Endothelial cell of umbilical vein (primary cell): Measurements from ENCODE around the gene THBS1. TPM values are rescaled to one million over a fixed set of nuclear protein-coding genes. Genes with fewer than 3 reads are reported as not detected.
A peak's percentile ranks its signal among the peaks of the same experiment; 100 is the strongest.

Experiments
- BruUV-seq: library from RNA; stranded (reverse); fragments of 400-500 nt; replicated peaks from 2 replicates; lab custom pipeline; 2021; lab: Mats Ljungman, UMichigan
- CTCF ChIA-PET: fragments of 300-600, 350-600 bp; sonication (Branson Sonifier 250); formaldehyde crosslinking; loops from one replicate; lab custom pipeline; 2021; ENCODE audit warnings: antibody characterized with exemption, inconsistent platforms; lab: Charles Lee
- POLR2A ChIA-PET: fragments of 300-600, 350-600 bp; sonication (Branson Sonifier 250); formaldehyde crosslinking; loops from one replicate; lab custom pipeline; 2021; ENCODE audit warnings: antibody characterized with exemption, inconsistent platforms; lab: Charles Lee
- DNase-seq: peaks from one replicate; pipeline ENCODE4 v3.0.0-alpha.2; 2011; ENCODE audit warnings: low read depth, low spot score
- FAIRE-seq: peaks from 2 replicates; lab custom pipeline; 2011; peaks lifted over from hg19 to GRCh38; lab: Jason Lieb, UNC
- H2AFZ ChIP-seq: 2 replicates; pipeline ENCODE4 v1.6.0; 2012; ENCODE audit warnings: low read depth, low read length, control low read depth, inconsistent platforms
- H3K27ac ChIP-seq: 2 replicates; pipeline ENCODE4 v1.5.1; 2011; ENCODE audit warnings: low read depth, mild to moderate bottlenecking, control low read depth, low read length, moderate library complexity; ENCODE audit not compliant: insufficient read depth
- H3K27me3 ChIP-seq, 2 experiments: 2 replicates each; pipeline versions ENCODE4 v1.6.0 to v1.6.1; 2011; ENCODE audit warnings: low read length in 2 of 2, mixed read lengths in 1 of 2; ENCODE audit not compliant: control insufficient read depth in 2 of 2, insufficient read depth in 2 of 2
- H3K36me3 ChIP-seq, 2 experiments: 2 replicates in 1 of 2; 3 replicates in 1 of 2; pipeline ENCODE4 v1.5.1; 2011; ENCODE audit warnings: low read length in 2 of 2, mild to moderate bottlenecking in 1 of 2, moderate library complexity in 1 of 2; ENCODE audit not compliant: control insufficient read depth in 2 of 2, insufficient read depth in 2 of 2; ENCODE audit errors: extremely low read depth in 1 of 2
- H3K4me1 ChIP-seq: 3 replicates; pipeline ENCODE4 v1.5.1; 2011; ENCODE audit warnings: mild to moderate bottlenecking, low read length; ENCODE audit not compliant: control insufficient read depth, insufficient read depth; ENCODE audit errors: extremely low read depth
- H3K4me2 ChIP-seq: 2 replicates; pipeline ENCODE4 v1.6.1; 2011; ENCODE audit warnings: low read length, control low read depth, mixed read lengths; ENCODE audit not compliant: insufficient read depth
- H3K4me3 ChIP-seq, 3 experiments: fragments of 200-600 bp in 1 of 3; sonication (generic), shearing (Covaris generic) in 1 of 3; replicated peaks in 1 of 3; 2 replicates each; pipeline ENCODE4 v1.5.1; 2011 to 2016; ENCODE audit warnings: control low read depth in 3 of 3, low read length in 3 of 3, mild to moderate bottlenecking in 2 of 3, inconsistent platforms in 1 of 3, low read depth in 1 of 3, moderate library complexity in 1 of 3; ENCODE audit not compliant: insufficient read depth in 1 of 3
- H3K79me2 ChIP-seq: 2 replicates; pipeline ENCODE4 v1.6.0; 2012; ENCODE audit warnings: low read length, inconsistent platforms; ENCODE audit not compliant: control insufficient read depth, insufficient read depth
- H3K9ac ChIP-seq: replicated peaks from 2 replicates; pipeline ENCODE3; 2011; ENCODE audit warnings: low read length, control low read depth; ENCODE audit not compliant: insufficient read depth; ENCODE audit errors: extremely low read depth
- H3K9me1 ChIP-seq: replicated peaks from 3 replicates; pipeline ENCODE4 v1.6.0; 2011; ENCODE audit warnings: mild to moderate bottlenecking, low read length; ENCODE audit not compliant: control insufficient read depth, insufficient read depth; ENCODE audit errors: extremely low read depth
- H3K9me3 ChIP-seq: replicated peaks from 2 replicates; pipeline ENCODE4 v1.5.1; 2012; ENCODE audit warnings: low read length, inconsistent platforms; ENCODE audit not compliant: control insufficient read depth, insufficient read depth
- H4K20me1 ChIP-seq: replicated peaks from 2 replicates; pipeline ENCODE3; 2011; ENCODE audit warnings: mild to moderate bottlenecking, low read length; ENCODE audit not compliant: control insufficient read depth, insufficient read depth; ENCODE audit errors: extremely low read depth
- EZH2 ChIP-seq: IDR thresholded peaks from 2 replicates; pipeline ENCODE4 v1.6.1; 2012; ENCODE audit warnings: borderline replicate concordance, low read depth, mild to moderate bottlenecking, moderate library complexity, low read length, inconsistent platforms; ENCODE audit not compliant: severe bottlenecking
- FOS ChIP-seq: IDR thresholded peaks from 2 replicates; pipeline ENCODE4 v1.6.1; 2011; ENCODE audit warnings: mild to moderate bottlenecking, low read length, moderate library complexity, borderline replicate concordance; ENCODE audit not compliant: insufficient read depth
- GATA2 ChIP-seq: IDR thresholded peaks from 2 replicates; pipeline ENCODE4 v1.7.0; 2011; ENCODE audit warnings: low read depth, mild to moderate bottlenecking, moderate library complexity, mixed read lengths, low read length; ENCODE audit not compliant: insufficient read length, insufficient read depth
- JUN ChIP-seq: IDR thresholded peaks from 2 replicates; pipeline ENCODE4 v1.6.1; 2011; ENCODE audit warnings: borderline replicate concordance, low read depth; ENCODE audit not compliant: insufficient read length, insufficient read depth
- MAX ChIP-seq: IDR thresholded peaks from 2 replicates; pipeline ENCODE4 v1.6.1; 2011; ENCODE audit not compliant: insufficient read depth, insufficient read length
- MYC ChIP-seq: IDR thresholded peaks from one replicate; pipeline ENCODE4 v1.6.1; 2011; ENCODE audit warnings: mild to moderate bottlenecking, low read depth, low read length
- POLR2A ChIP-seq: IDR thresholded peaks from 2 replicates; pipeline ENCODE4 v1.6.1; 2012; ENCODE audit warnings: low read depth, mild to moderate bottlenecking, control low read depth, low read length
- POLR2AphosphoS5 ChIP-seq: IDR thresholded peaks from 2 replicates; pipeline ENCODE4 v1.6.1; 2012; ENCODE audit warnings: low read depth, mild to moderate bottlenecking, control low read depth, low read length, moderate library complexity; ENCODE audit not compliant: insufficient read depth
- dilution Hi-C: fragments of 300-500 bp; cut with MboI; formaldehyde crosslinking; loops from one replicate; pipeline ENCODE4 v1.15.0; 2019; ENCODE audit warnings: low sequenced_read_pairs; ENCODE audit not compliant: extremely low pct_ligation_motif_present
- intact Hi-C: fragments of 100-400 bp; cut with micrococcal nuclease; formaldehyde crosslinking; loops from one replicate; pipeline ENCODE4 v1.10.0; 2022
- polyA plus RNA-seq, 4 experiments: library from polyadenylated mRNA; depleted of rRNA in 3 of 4; stranded (reverse) in 3 of 4; unstranded in 1 of 4; fragments of >200 nt; gene quantifications; 2 replicates each; pipeline versions ENCODE4 v1.2.1 to v1.2.3, GENCODE V29; 2011 to 2012; ENCODE audit warnings: missing spikeins in 1 of 4
- total RNA-seq: library from RNA; stranded (reverse); gene quantifications from 2 replicates; pipeline ENCODE4 v1.2.3, GENCODE V29; 2021
- TF ChIP-seq, protein P1 (sequence below), 2 donors: IDR thresholded peaks; 1 replicate in 1 of 2; 2 replicates in 1 of 2; pipeline ENCODE4 v1.5.1; 2011; ENCODE audit warnings: low read length in 2 of 2, mild to moderate bottlenecking in 2 of 2, moderate library complexity in 2 of 2, control low read depth in 1 of 2, inconsistent platforms in 1 of 2, low read depth in 1 of 2; ENCODE audit not compliant: insufficient read depth in 1 of 2; ENCODE audit errors: extremely low read depth in 1 of 2

The THBS1 gene
- total and polyA plus RNA-seq, 2 donors (not counting 3 experiments of a cell fraction or from before 2014, with no cell fraction given), result 6,293 to 8,883 TPM

- Histone ChIP-seq H3K4me1 (peaks cover 7% of the 10 kb centered on the region), H3K4me3 (no peak overlapping the region), H3K79me2 (no peaks in the 10 kb centered on the region), H3K27me3 (no peaks in the 10 kb centered on the region), H3K9me3 (no peaks in the 10 kb centered on the region), H3K27ac (no peak overlapping the region), H4K20me1 (no peaks in the 10 kb centered on the region), H3K4me2 (no peak overlapping the region), H3K36me3 (peaks cover 20 to 29% of the 10 kb centered on the region in 2 experiments), H2AFZ (no peak overlapping the region), H3K9me1 (no peaks in the 10 kb centered on the region), H3K9ac (no peak overlapping the region)
- DNase-seq (peak; percentile 99), FAIRE-seq (peak; percentile 28)
- dilution Hi-C loops (no loop called here), intact Hi-C loops (loop anchor here (1.0 to 5.0 kb wide), 2 partner anchors 160 to 335 kb away; partner anchors contain the start of gene EIF2AK4)
- no TSS peak for BruUV-seq
- POLR2A ChIA-PET, result interaction anchor here (1.2 to 5.3 kb wide), 4 partner anchors 17 to 466 kb away, joined by 4 to 49 read pairs (median 14); partner anchors contain the start of gene THBS1
- peak; percentile 91 for TF ChIP-seq POLR2A
- TF ChIP-seq POLR2AphosphoS5, result peak; percentile 100
- no peak for TF ChIP-seq GATA2
- CTCF ChIA-PET, result interaction anchor here (0.8 to 16.6 kb wide), 5 partner anchors 24 to 890 kb away, joined by 3 to 379 read pairs (median 5); no protein-coding TSS in a partner anchor
Observed at GRCh38 chr15:39597751-39598185, 16.9 kb downstream of the THBS1 start.

DNA sequence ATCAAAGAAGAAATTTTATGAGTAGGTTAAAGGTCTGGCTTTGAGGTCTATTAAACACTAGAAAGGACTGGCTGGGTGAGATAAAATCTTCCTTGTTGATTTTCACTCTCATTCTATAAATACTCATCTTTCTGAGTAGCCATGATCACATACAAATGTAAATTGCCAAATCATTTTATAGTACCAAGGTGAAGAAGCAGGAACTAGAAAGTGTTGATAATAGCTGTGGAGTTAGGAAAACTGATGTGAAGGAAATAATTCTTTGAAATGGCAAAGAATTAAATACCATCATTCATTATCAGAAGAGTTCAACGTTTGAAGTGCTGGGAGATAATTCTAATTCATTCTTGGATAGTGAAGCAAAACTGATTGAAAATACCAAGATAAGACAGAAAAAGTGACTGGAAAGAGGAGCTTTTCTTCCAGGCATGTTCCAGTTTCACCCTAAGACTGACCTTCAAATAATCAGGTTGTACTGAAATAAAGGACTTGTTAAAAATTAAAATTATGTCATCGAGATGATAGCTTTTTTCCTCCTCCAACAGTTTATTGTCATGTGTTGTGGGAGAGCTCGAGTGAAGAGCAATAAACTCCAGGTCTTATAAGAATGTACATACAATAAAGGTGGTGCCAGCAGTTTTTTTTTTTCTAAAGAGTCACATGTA lies 17.4 kb downstream of the THBS1 start:
- peaks cover 14 to 24% of the 10 kb centered on the region in 2 experiments for H3K36me3 ChIP-seq
- H3K9me3 ChIP-seq, result no peaks in the 10 kb centered on the region
- no peaks in the 10 kb centered on the region for H3K79me2 ChIP-seq
- dilution Hi-C loops (no loop called here), intact Hi-C loops (loop anchor here (1.0 to 5.0 kb wide), 2 partner anchors 159 to 334 kb away; partner anchors contain the start of gene EIF2AK4)
- H3K4me2 ChIP-seq, result no peak overlapping the region
- ChIA-PET POLR2A (interaction anchor here (0.7 to 5.3 kb wide), 7 partner anchors 17 to 775 kb away, joined by 3 to 49 read pairs (median 4); partner anchors contain the start of gene THBS1), CTCF (interaction anchor here (0.7 to 16.6 kb wide), 7 partner anchors 23 to 890 kb away, joined by 3 to 379 read pairs (median 5); no protein-coding TSS in a partner anchor)
- no peaks in the 10 kb centered on the region for H4K20me1 ChIP-seq
- FAIRE-seq (no peak), DNase-seq (peak; percentile 96)
- TF ChIP-seq GATA2, result peak; percentile 69
- TF ChIP-seq, protein P1, sequence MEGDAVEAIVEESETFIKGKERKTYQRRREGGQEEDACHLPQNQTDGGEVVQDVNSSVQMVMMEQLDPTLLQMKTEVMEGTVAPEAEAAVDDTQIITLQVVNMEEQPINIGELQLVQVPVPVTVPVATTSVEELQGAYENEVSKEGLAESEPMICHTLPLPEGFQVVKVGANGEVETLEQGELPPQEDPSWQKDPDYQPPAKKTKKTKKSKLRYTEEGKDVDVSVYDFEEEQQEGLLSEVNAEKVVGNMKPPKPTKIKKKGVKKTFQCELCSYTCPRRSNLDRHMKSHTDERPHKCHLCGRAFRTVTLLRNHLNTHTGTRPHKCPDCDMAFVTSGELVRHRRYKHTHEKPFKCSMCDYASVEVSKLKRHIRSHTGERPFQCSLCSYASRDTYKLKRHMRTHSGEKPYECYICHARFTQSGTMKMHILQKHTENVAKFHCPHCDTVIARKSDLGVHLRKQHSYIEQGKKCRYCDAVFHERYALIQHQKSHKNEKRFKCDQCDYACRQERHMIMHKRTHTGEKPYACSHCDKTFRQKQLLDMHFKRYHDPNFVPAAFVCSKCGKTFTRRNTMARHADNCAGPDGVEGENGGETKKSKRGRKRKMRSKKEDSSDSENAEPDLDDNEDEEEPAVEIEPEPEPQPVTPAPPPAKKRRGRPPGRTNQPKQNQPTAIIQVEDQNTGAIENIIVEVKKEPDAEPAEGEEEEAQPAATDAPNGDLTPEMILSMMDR (IDR thresholded peaks at IDR 0.05; ENCODE audit: extremely low read depth in 1 of 2, insufficient read depth in 1 of 2, low read depth in 1 of 2, low read length in 2 of 2), result no peak
- TF ChIP-seq FOS, result no peak
- TF ChIP-seq POLR2A, result peak; percentile 98
- TF ChIP-seq EZH2, result no peak
- TF ChIP-seq JUN, result peak; percentile 34
- TF ChIP-seq POLR2AphosphoS5, result peak; percentile 93
- no peak for TF ChIP-seq MAX
- TF ChIP-seq MYC, result no peak
- no peak overlapping the region for H3K9ac ChIP-seq
- no peaks in the 10 kb centered on the region for H3K27me3 ChIP-seq
- BruUV-seq, result no TSS peak
- H2AFZ ChIP-seq, result no peak overlapping the region
- no peak overlapping the region for H3K4me3 ChIP-seq
- peaks cover 7% of the 10 kb centered on the region for H3K4me1 ChIP-seq
- H3K27ac ChIP-seq, result no peak overlapping the region
- no peaks in the 10 kb centered on the region for H3K9me1 ChIP-seq
